ENCODE data around the gene CCDC194.

The CCDC194 gene

GRCh38 chr19:17405250-17406045 lies 11.5 kb upstream of the CCDC194 start, which contains the start of gene BST2:
Gene BST2 (minus strand): TSS chr19:17405630. CDS start chr19:17405575, 55 bp downstream.
- peak; percentile 43 for DNase-seq (ENCODE audit: low read depth)

- no peak for DNase-seq (ENCODE audit: low read depth)
Measured at GRCh38 chr19:17404621-17405249, 10.7 kb upstream of the CCDC194 start.

GRCh38 chr19:17404015-17404414 lies 10.0 kb upstream of the CCDC194 start:
- DNase-seq (ENCODE audit: low read depth) = no peak

GRCh38 chr19:17402982-17403855 lies 9.2 kb upstream of the CCDC194 start:
- peak; percentile 42 for DNase-seq (ENCODE audit: low read depth)

- no peak for DNase-seq (ENCODE audit: low read depth)
Measured at GRCh38 chr19:17401628-17402027, 7.6 kb upstream of the CCDC194 start.

GRCh38 chr19:17398902-17399527 lies 5.0 kb upstream of the CCDC194 start:
- no peak for DNase-seq (ENCODE audit: low read depth)

- peak; percentile 72 for DNase-seq (ENCODE audit: low read depth)
Measured at GRCh38 chr19:17394891-17395415, 957 bp upstream of the CCDC194 start.

GRCh38 chr19:17393002-17393401 lies 994 bp downstream of the CCDC194 start:
- DNase-seq (ENCODE audit: low read depth) = no peak

GRCh38 chr19:17391371-17392151 lies 2.4 kb downstream of the CCDC194 start:
- no peak for DNase-seq (ENCODE audit: low read depth)

- DNase-seq (ENCODE audit: low read depth) = peak; percentile 91
Measured at GRCh38 chr19:17390665-17391370, 3.2 kb downstream of the CCDC194 start.

GRCh38 chr19:17389957-17390664 lies 3.9 kb downstream of the CCDC194 start:
- DNase-seq (ENCODE audit: low read depth) = no peak

- DNase-seq (ENCODE audit: low read depth) = no peak
Measured at GRCh38 chr19:17389288-17389687, 4.7 kb downstream of the CCDC194 start.

GRCh38 chr19:17385878-17386611 lies 8.0 kb downstream of the CCDC194 start:
- peak; percentile 58 for DNase-seq (ENCODE audit: low read depth)

- no peak for DNase-seq (ENCODE audit: low read depth)
Measured at GRCh38 chr19:17380426-17381138, 13.4 kb downstream of the CCDC194 start.

GRCh38 chr19:17379221-17379631 lies 14.8 kb downstream of the CCDC194 start:
- DNase-seq (ENCODE audit: low read depth) = no peak

- DNase-seq (ENCODE audit: low read depth) = no peak
Measured at GRCh38 chr19:17378271-17378670, 15.7 kb downstream of the CCDC194 start.

GRCh38 chr19:17376935-17377600 lies 16.9 kb downstream of the CCDC194 start, which contains the start of gene PLVAP:
Gene PLVAP (minus strand): TSS chr19:17377342. CDS start chr19:17377288, 54 bp downstream.
- no peak for DNase-seq (ENCODE audit: low read depth)
